Neuron (in vitro differentiated cells): ENCODE measurements around the gene PPIL1.

Experiments used
- H2AFZ ChIP-seq: one replicate; pipeline ENCODE4 v1.6.1; 2013; ENCODE audit warnings: low read depth, mild to moderate bottlenecking, inconsistent platforms, low read length, moderate library complexity
- H3K27me3 ChIP-seq: one replicate; pipeline ENCODE4 v1.6.1; 2013; ENCODE audit warnings: low read length; ENCODE audit not compliant: insufficient read depth
- H3K36me3 ChIP-seq: one replicate; pipeline ENCODE4 v1.6.1; 2013; ENCODE audit warnings: low read length; ENCODE audit not compliant: insufficient read depth
- H3K4me1 ChIP-seq: one replicate; pipeline ENCODE4 v1.6.1; 2013; ENCODE audit warnings: low read length; ENCODE audit not compliant: insufficient read depth
- H3K4me3 ChIP-seq: 2 replicates; pipeline ENCODE4 v1.5.1; 2013; ENCODE audit warnings: mild to moderate bottlenecking, low read length, moderate library complexity
- H3K9me3 ChIP-seq: one replicate; pipeline ENCODE4 v1.6.1; 2013; ENCODE audit warnings: low read length

Gene PPIL1

GRCh38 chr6:36833182-36833789 is 41.3 kb downstream of the PPIL1 start:
- Histone ChIP-seq H3K4me1 (peaks cover 7% of the 10 kb centered on the region), H2AFZ (no peak overlapping the region), H3K27me3 (peaks cover 27% of the 10 kb centered on the region), H3K9me3 (no peaks in the 10 kb centered on the region), H3K4me3 (no peak overlapping the region), H3K36me3 (no peaks in the 10 kb centered on the region)

GRCh38 chr6:36832313-36832712 is 42.3 kb downstream of the PPIL1 start:
- no peak overlapping the region for H3K4me3 ChIP-seq
- H3K4me1 ChIP-seq = peaks cover 16% of the 10 kb centered on the region
- H3K36me3 ChIP-seq = no peaks in the 10 kb centered on the region
- H3K27me3 ChIP-seq = peaks cover 18% of the 10 kb centered on the region
- H2AFZ ChIP-seq = no peak overlapping the region
- H3K9me3 ChIP-seq = no peaks in the 10 kb centered on the region

- Histone ChIP-seq H3K4me3 (no peak overlapping the region), H3K9me3 (no peaks in the 10 kb centered on the region), H3K4me1 (peaks cover 16% of the 10 kb centered on the region), H3K27me3 (peaks cover 5% of the 10 kb centered on the region), H2AFZ (no peak overlapping the region), H3K36me3 (no peaks in the 10 kb centered on the region)
These were observed 44.0 kb downstream of the PPIL1 start for GRCh38 chr6:36830577-36830976.

- Histone ChIP-seq H3K27me3 (peaks cover 2% of the 10 kb centered on the region), H2AFZ (no peak overlapping the region)
These were observed 44.6 kb downstream of the PPIL1 start for GRCh38 chr6:36829919-36830544.

GRCh38 chr6:36827261-36828079 is 47.1 kb downstream of the PPIL1 start:
- H3K36me3 ChIP-seq = no peaks in the 10 kb centered on the region
- no peaks in the 10 kb centered on the region for H3K9me3 ChIP-seq
- H2AFZ ChIP-seq = no peak overlapping the region
- H3K4me1 ChIP-seq = peaks cover 21% of the 10 kb centered on the region
- no peaks in the 10 kb centered on the region for H3K27me3 ChIP-seq
- H3K4me3 ChIP-seq = no peak overlapping the region

More at GRCh38 chr6:36829919-36830544, 44.6 kb downstream of the PPIL1 start:
- Histone ChIP-seq H3K36me3 (no peaks in the 10 kb centered on the region), H3K4me1 (peaks cover 16% of the 10 kb centered on the region), H3K9me3 (no peaks in the 10 kb centered on the region), H3K4me3 (no peak overlapping the region)

- Histone ChIP-seq H3K27me3 (no peaks in the 10 kb centered on the region), H3K4me3 (no peak overlapping the region), H3K9me3 (no peaks in the 10 kb centered on the region), H2AFZ (no peak overlapping the region), H3K36me3 (no peaks in the 10 kb centered on the region), H3K4me1 (peaks cover 21% of the 10 kb centered on the region)
These were observed 47.9 kb downstream of the PPIL1 start for GRCh38 chr6:36826520-36827227.

- Histone ChIP-seq H3K27me3 (no peaks in the 10 kb centered on the region), H2AFZ (no peak overlapping the region), H3K4me3 (no peak overlapping the region), H3K36me3 (no peaks in the 10 kb centered on the region), H3K9me3 (no peaks in the 10 kb centered on the region), H3K4me1 (peaks cover 25% of the 10 kb centered on the region)
These were observed 48.6 kb downstream of the PPIL1 start for GRCh38 chr6:36825994-36826393.

GRCh38 chr6:36825452-36825851 is 49.2 kb downstream of the PPIL1 start:
- Histone ChIP-seq H3K9me3 (no peaks in the 10 kb centered on the region), H3K4me1 (peaks cover 25% of the 10 kb centered on the region), H3K27me3 (no peaks in the 10 kb centered on the region), H3K36me3 (no peaks in the 10 kb centered on the region), H3K4me3 (no peak overlapping the region), H2AFZ (no peak overlapping the region)

- peaks cover 30% of the 10 kb centered on the region for H3K4me1 ChIP-seq
These were observed 50.4 kb downstream of the PPIL1 start for GRCh38 chr6:36824253-36824652.

GRCh38 chr6:36823421-36824096 is 51.0 kb downstream of the PPIL1 start:
- no peaks in the 10 kb centered on the region for H3K9me3 ChIP-seq

More at GRCh38 chr6:36824253-36824652, 50.4 kb downstream of the PPIL1 start:
- Histone ChIP-seq H2AFZ (no peak overlapping the region), H3K4me3 (no peak overlapping the region), H3K36me3 (no peaks in the 10 kb centered on the region), H3K9me3 (no peaks in the 10 kb centered on the region), H3K27me3 (no peaks in the 10 kb centered on the region)

GRCh38 chr6:36822506-36823269 is 51.9 kb downstream of the PPIL1 start:
- no peaks in the 10 kb centered on the region for H3K36me3 ChIP-seq
- H2AFZ ChIP-seq = no peak overlapping the region
- H3K4me1 ChIP-seq = peaks cover 25% of the 10 kb centered on the region
- H3K4me3 ChIP-seq = peak overlapping the region; percentile 11
- H3K9me3 ChIP-seq = no peaks in the 10 kb centered on the region
- no peaks in the 10 kb centered on the region for H3K27me3 ChIP-seq

More at GRCh38 chr6:36823421-36824096, 51.0 kb downstream of the PPIL1 start:
- Histone ChIP-seq H3K4me3 (no peak overlapping the region), H3K4me1 (peaks cover 30% of the 10 kb centered on the region), H3K27me3 (no peaks in the 10 kb centered on the region), H2AFZ (no peak overlapping the region), H3K36me3 (no peaks in the 10 kb centered on the region)
